DND-41 (cell line): ENCODE data around the gene TPPP.

Experiments used
- ATAC-seq: fragments of 200-7000 bp; cut with Tn5 transposase; 3 replicates; pipeline ENCODE4 v1.9.1; 2021; ENCODE audit warnings: low read depth; ENCODE audit not compliant: insufficient read depth
- DNase-seq: peaks from one replicate; pipeline ENCODE4 v3.0.0-alpha.2; 2020
- H2AFZ ChIP-seq: 2 replicates; pipeline ENCODE4 v1.6.0; 2012; ENCODE audit warnings: low read depth, low read length
- H3K27ac ChIP-seq: 2 replicates; pipeline ENCODE4 v1.5.1; 2012; ENCODE audit warnings: low read length, inconsistent platforms
- H3K27me3 ChIP-seq: fragments of 200-600 bp; sonication (generic); 2 replicates; pipeline ENCODE4 v1.6.0; 2012; ENCODE audit warnings: low read length, mild to moderate bottlenecking, inconsistent platforms; ENCODE audit not compliant: insufficient read depth, poor library complexity
- H3K36me3 ChIP-seq: 2 replicates; pipeline ENCODE4 v1.5.1; 2012; ENCODE audit warnings: low read length, inconsistent platforms; ENCODE audit not compliant: insufficient read depth
- H3K4me1 ChIP-seq: 2 replicates; pipeline ENCODE4 v1.5.1; 2012; ENCODE audit warnings: mild to moderate bottlenecking, low read length; ENCODE audit not compliant: insufficient read depth
- H3K4me2 ChIP-seq: 2 replicates; pipeline ENCODE4 v1.6.0; 2012; ENCODE audit warnings: mild to moderate bottlenecking, moderate library complexity, low read length, inconsistent platforms; ENCODE audit not compliant: insufficient read depth
- H3K4me3 ChIP-seq, 2 experiments: fragments of 200-600 bp in 1 of 2; shearing (Covaris generic) in 1 of 2; 2 replicates each; pipeline ENCODE4 v1.5.1; 2012 to 2016; ENCODE audit warnings: inconsistent platforms in 2 of 2, low read length in 2 of 2, mild to moderate bottlenecking in 2 of 2, low read depth in 1 of 2, moderate library complexity in 1 of 2
- H3K79me2 ChIP-seq: 2 replicates; pipeline ENCODE4 v1.6.0; 2012; ENCODE audit warnings: low read length, inconsistent platforms; ENCODE audit not compliant: insufficient read depth
- H3K9ac ChIP-seq: 2 replicates; pipeline ENCODE4 v1.6.0; 2012; ENCODE audit warnings: low read depth, mild to moderate bottlenecking, inconsistent platforms, low read length, moderate library complexity
- H3K9me3 ChIP-seq: 2 replicates; pipeline ENCODE4 v1.5.1; 2012; ENCODE audit warnings: low read length, moderate library complexity, mild to moderate bottlenecking, inconsistent platforms; ENCODE audit not compliant: insufficient read depth, severe bottlenecking
- H4K20me1 ChIP-seq: 2 replicates; pipeline ENCODE4 v1.6.0; 2012; ENCODE audit warnings: low read length; ENCODE audit not compliant: insufficient read depth
- EZH2 ChIP-seq: IDR thresholded peaks from 3 replicates; pipeline ENCODE4 v1.6.1; 2012; ENCODE audit warnings: borderline replicate concordance, low read depth, mild to moderate bottlenecking, moderate library complexity, low read length, inconsistent platforms; ENCODE audit not compliant: severe bottlenecking
- TF ChIP-seq, protein P1 (sequence below): IDR thresholded peaks from 2 replicates; pipeline ENCODE4 v1.5.1; 2012; ENCODE audit warnings: borderline replicate concordance, low read length, moderate library complexity, mild to moderate bottlenecking; ENCODE audit not compliant: poor library complexity, severe bottlenecking; ENCODE audit errors: extremely low read depth

TPPP gene

DNA sequence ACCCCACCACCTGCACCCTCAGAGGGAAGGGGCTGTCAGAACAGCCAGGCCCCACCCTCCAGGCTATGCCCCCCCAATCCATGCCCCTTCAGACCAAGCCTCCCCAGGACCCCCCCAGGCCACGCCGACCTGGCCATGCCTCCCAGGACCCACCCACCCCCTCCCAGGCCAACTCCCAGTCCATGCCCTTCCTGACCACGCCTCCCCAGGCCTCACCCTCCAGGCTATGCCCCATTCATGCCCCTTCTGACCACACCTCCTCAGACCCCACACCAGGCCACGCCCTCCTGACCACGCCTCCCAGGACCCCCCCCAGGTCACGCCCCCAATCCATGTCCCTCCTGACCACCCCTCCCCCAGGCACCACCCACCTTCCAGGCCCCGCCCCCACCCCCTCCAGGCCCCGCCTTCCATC, 27.6 kb downstream of the TPPP start:
- TF ChIP-seq, protein P1, sequence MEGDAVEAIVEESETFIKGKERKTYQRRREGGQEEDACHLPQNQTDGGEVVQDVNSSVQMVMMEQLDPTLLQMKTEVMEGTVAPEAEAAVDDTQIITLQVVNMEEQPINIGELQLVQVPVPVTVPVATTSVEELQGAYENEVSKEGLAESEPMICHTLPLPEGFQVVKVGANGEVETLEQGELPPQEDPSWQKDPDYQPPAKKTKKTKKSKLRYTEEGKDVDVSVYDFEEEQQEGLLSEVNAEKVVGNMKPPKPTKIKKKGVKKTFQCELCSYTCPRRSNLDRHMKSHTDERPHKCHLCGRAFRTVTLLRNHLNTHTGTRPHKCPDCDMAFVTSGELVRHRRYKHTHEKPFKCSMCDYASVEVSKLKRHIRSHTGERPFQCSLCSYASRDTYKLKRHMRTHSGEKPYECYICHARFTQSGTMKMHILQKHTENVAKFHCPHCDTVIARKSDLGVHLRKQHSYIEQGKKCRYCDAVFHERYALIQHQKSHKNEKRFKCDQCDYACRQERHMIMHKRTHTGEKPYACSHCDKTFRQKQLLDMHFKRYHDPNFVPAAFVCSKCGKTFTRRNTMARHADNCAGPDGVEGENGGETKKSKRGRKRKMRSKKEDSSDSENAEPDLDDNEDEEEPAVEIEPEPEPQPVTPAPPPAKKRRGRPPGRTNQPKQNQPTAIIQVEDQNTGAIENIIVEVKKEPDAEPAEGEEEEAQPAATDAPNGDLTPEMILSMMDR: no peak
- TF ChIP-seq EZH2: no peak
- no peak for ATAC-seq
- Histone ChIP-seq H3K9me3 (no peaks in the 10 kb centered on the region), H3K4me1 (no peaks in the 10 kb centered on the region), H4K20me1 (peaks cover 18% of the 10 kb centered on the region), H3K9ac (no peak overlapping the region), H3K79me2 (no peaks in the 10 kb centered on the region), H2AFZ (no peak overlapping the region), H3K4me3 (no peak overlapping the region), H3K36me3 (peaks cover 67% of the 10 kb centered on the region), H3K27me3 (no peaks in the 10 kb centered on the region), H3K4me2 (no peak overlapping the region), H3K27ac (no peak overlapping the region)
- DNase-seq: no peak

DNA sequence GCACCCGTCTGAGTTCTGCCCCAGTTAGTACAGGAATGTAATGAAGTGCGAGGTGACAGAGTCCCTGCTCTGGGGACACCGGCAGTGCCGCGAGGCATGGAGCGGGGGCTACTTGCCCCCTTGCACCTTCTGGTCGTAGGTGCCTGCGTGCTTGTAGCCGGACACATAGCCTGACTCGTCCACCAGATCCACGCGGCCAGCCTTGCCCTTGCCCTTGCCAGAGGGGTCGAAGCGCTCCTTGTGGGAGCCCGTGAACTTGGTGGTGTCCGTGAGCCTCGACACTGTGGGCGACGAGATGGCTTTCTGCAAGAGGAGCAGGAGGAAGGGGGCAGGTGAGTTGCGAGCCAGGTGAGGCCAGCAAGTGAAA, 28.2 kb downstream of the TPPP start:
- H3K36me3 ChIP-seq: peaks cover 71% of the 10 kb centered on the region

DNA sequence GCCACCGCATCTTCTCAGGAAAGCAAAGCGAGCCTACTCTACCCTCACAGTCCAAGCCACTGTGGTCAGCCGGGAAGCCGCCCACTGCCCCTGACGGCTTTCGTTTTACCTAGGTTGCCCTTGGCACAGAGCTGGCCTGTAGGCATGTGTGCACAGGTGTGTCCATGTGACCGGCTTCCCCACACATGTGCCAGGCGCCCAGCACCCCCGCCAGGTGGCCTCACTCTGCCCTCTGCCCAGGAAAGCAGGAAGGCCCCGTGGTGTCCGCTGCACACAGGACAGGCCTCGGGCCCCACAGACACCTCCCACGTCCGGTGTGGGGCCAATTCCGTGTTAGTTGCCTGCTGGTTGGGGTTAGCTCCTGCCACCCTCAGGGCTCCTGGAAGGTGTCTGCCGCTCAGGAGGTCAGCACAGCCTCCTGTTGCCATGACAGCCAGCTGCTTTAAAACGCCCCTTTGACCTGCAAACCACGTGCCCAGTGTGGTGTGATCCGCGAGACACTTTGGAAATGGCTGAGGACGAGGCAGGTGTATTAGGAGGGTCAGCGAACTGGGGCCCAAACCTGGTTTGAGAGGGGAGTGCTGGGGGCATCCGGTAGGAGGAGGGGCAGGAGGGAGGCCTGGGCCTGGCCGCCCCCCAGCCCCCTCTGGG, 28.7 kb downstream of the TPPP start:
- no peak overlapping the region for H3K4me2 ChIP-seq
- H4K20me1 ChIP-seq: peaks cover 10% of the 10 kb centered on the region; the same call in 1 of the 2 replicates
- no peaks in the 10 kb centered on the region for H3K9me3 ChIP-seq
- H3K9ac ChIP-seq: no peak overlapping the region
- H3K27me3 ChIP-seq: no peaks in the 10 kb centered on the region
- H3K4me3 ChIP-seq: no peak overlapping the region
- peaks cover 76% of the 10 kb centered on the region for H3K36me3 ChIP-seq
- TF ChIP-seq, protein P1: no peak
- no peak for TF ChIP-seq EZH2
- H3K4me1 ChIP-seq: no peaks in the 10 kb centered on the region
- H2AFZ ChIP-seq: no peak overlapping the region
- DNase-seq (no peak), ATAC-seq (no peak)
- H3K27ac ChIP-seq: no peak overlapping the region
- H3K79me2 ChIP-seq: no peaks in the 10 kb centered on the region

More for the DNA sequence above, 28.2 kb downstream of the TPPP start:
- no peaks in the 10 kb centered on the region for H3K27me3 ChIP-seq
- H3K79me2 ChIP-seq: no peaks in the 10 kb centered on the region
- DNase-seq (no peak), ATAC-seq (no peak)
- no peak overlapping the region for H3K4me2 ChIP-seq
- H2AFZ ChIP-seq: no peak overlapping the region
- peaks cover 13% of the 10 kb centered on the region; the same call in 1 of the 2 replicates for H4K20me1 ChIP-seq
- no peak overlapping the region for H3K27ac ChIP-seq
- H3K9ac ChIP-seq: no peak overlapping the region
- TF ChIP-seq, protein P1: no peak
- TF ChIP-seq EZH2: no peak
- H3K4me3 ChIP-seq: no peak overlapping the region
- H3K9me3 ChIP-seq: no peaks in the 10 kb centered on the region
- no peaks in the 10 kb centered on the region for H3K4me1 ChIP-seq
